Activated naive CD4-positive, alpha-beta T cell treated with anti-CD3 and anti-CD28 coated beads for 36 hours (primary cell): ENCODE data around the gene TNFRSF19. TPM values are rescaled to one million over a fixed set of nuclear protein-coding genes. Genes with fewer than 3 reads are reported as not detected.

Source experiments
- CTCF ChIA-PET: fragments of 350-600 bp; sonication (Branson Sonifier 250); formaldehyde crosslinking; loops from one replicate; lab custom pipeline; 2021; ENCODE audit warnings: antibody characterized with exemption; lab: Charles Lee
- DNase-seq: peaks from one replicate; pipeline ENCODE4 v3.0.0-alpha.2; 2020
- H3K27ac Mint-ChIP-seq: one replicate; pipeline ENCODE4 v1.8.0; 2021; ENCODE audit warnings: mild to moderate bottlenecking, mixed read lengths
- H3K27me3 Mint-ChIP-seq: one replicate; pipeline ENCODE4 v1.8.0; 2021; ENCODE audit warnings: low read depth, mixed read lengths
- H3K36me3 Mint-ChIP-seq: one replicate; pipeline ENCODE4 v1.8.0; 2021; ENCODE audit warnings: low read depth, mixed read lengths
- H3K4me1 Mint-ChIP-seq: one replicate; pipeline ENCODE4 v1.8.0; 2021; ENCODE audit warnings: low read depth, mixed read lengths
- H3K4me3 Mint-ChIP-seq: one replicate; pipeline ENCODE4 v1.8.0; 2021; ENCODE audit warnings: mild to moderate bottlenecking, moderate library complexity, mixed read lengths
- H3K9me3 Mint-ChIP-seq: one replicate; pipeline ENCODE4 v1.8.0; 2021; ENCODE audit warnings: mixed read lengths
- intact Hi-C: fragments of 100-400 bp; cut with micrococcal nuclease; formaldehyde crosslinking; loops from one replicate; pipeline ENCODE4 v1.15.1; 2023
- total RNA-seq, 2 experiments: library from RNA; stranded (reverse); gene quantifications; one replicate each; pipeline ENCODE4 v1.2.3, GENCODE V29; 2021

Gene TNFRSF19
- total RNA-seq, 2 experiments from 2014 or later, result not detected

DNA sequence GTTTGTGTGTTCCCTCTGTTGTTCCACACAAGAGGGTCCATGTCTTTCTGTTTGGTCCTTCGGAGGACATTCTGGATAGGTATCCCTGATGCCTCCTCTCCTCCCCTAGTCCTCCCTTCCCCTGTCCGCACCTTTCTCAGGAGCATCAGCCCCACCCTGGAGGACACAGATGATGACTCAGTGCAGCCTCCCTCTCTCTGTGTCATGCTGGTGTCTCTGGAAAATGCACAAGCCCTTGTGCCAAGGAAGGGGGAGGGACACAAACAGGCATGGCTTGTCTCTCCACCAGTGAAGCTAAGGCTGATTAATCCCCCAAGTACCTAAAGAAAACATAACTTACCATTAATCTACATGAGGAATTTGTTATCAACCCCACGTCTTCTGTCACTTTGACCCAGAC lies 16.2 kb upstream of the TNFRSF19 start:
- H3K36me3 Mint-ChIP-seq, result no peaks in the 10 kb centered on the region
- no peak overlapping the region for H3K4me3 Mint-ChIP-seq
- no peaks in the 10 kb centered on the region for H3K4me1 Mint-ChIP-seq
- no peaks in the 10 kb centered on the region for H3K9me3 Mint-ChIP-seq
- intact Hi-C loops, result no loop called here
- CTCF ChIA-PET, result no interaction called here
- H3K27me3 Mint-ChIP-seq, result peaks cover 3% of the 10 kb centered on the region
- no peak overlapping the region for H3K27ac Mint-ChIP-seq
- no peak for DNase-seq

DNA sequence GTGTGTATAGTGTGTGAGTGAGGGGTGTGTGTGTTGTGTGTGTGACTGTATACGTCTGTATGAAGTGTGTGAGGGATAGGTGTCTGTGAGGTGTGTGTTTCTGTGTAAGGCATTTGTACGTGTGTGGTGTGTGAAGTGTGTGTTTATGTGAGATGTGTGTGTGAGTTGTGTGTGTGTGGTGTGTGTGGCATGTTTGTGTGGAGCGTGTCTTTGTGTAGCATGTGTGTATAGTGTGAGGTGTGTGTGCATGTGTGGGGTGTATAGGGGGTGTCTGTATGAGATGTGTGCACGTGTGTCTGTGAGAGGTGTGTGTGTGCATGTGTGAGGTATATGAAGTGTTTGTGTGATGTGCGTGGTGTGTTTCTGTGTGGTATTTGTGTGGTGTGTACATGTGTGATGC lies 13.2 kb upstream of the TNFRSF19 start:
- intact Hi-C loops, result loop anchor here (5.0 kb wide), 1 partner anchor 195 kb away; no protein-coding TSS in a partner anchor

DNA sequence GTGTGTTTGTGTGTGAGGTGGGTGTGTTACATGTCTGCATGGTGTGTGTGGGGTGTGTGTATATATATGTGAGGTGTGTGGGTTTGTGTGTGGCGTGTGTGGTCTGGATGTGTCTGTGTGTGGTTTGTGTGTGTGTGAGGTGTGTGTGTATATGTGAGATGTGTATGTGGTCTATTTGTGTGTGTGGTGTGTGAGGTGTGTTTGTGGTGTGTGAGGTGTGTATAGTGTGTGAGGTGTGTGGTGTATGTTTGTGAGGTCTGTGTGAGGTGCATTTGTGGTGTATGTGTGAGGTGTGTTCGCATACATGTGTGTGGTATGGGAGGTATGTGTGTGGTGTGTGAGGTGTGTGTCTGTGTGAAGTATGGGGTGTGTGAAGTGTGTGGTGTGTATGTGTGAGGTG lies 12.5 kb upstream of the TNFRSF19 start:
- Mint-ChIP-seq H3K27ac (no peak overlapping the region), H3K36me3 (no peaks in the 10 kb centered on the region), H3K4me3 (no peak overlapping the region), H3K4me1 (peaks cover 2% of the 10 kb centered on the region), H3K9me3 (no peaks in the 10 kb centered on the region), H3K27me3 (peaks cover 2% of the 10 kb centered on the region)
- intact Hi-C loops, result loop anchor here (2.0 to 5.0 kb wide), 2 partner anchors 21 to 195 kb away; no protein-coding TSS in a partner anchor
- DNase-seq, result no peak
- CTCF ChIA-PET, result no interaction called here

More for the DNA sequence above, 13.2 kb upstream of the TNFRSF19 start:
- no peaks in the 10 kb centered on the region for H3K36me3 Mint-ChIP-seq
- H3K9me3 Mint-ChIP-seq, result no peaks in the 10 kb centered on the region
- DNase-seq, result no peak
- CTCF ChIA-PET, result no interaction called here
- H3K27ac Mint-ChIP-seq, result no peak overlapping the region
- H3K27me3 Mint-ChIP-seq, result peaks cover 2% of the 10 kb centered on the region
- H3K4me1 Mint-ChIP-seq, result peaks cover 2% of the 10 kb centered on the region
- no peak overlapping the region for H3K4me3 Mint-ChIP-seq

DNA sequence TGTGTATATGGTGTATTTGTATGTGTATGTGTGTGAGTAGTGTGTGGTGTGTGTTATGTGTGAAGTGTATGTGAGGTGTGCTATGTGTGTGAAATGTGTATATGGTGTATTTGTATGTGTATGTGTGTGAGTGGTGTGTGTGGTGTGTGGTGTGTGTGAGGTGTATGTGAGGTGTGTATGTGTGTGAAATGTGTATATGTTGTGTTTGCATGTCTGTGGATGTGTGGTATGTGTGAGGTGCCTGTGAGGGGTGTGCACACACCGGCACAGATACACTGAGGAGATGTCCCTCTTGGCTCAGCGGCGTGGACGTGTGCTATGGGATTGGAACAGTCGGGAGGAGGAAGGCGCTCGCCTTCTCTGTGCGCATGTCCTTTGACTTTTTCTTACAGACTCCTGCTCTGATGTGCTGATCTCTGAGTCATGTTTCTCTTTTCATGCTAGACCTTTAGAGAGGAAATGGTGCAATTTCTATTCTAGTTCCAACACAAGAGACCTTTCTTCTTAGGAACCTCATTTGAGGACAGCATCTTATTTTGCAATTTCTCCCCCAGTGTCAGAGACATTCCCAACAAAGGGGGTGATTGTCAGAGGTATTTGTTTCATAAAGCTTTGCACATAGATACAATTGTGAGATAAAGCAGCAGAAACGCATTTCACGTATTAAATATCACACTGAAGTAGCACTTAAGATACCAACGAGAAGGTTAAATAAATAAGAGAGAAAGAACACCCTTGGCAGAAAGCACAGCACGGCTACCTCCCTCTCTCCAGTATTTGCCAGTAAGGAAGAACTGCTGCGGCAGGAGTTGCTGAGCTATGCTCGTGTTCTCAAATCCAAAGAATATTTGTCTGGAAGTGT lies 11.3 kb upstream of the TNFRSF19 start:
- no peaks in the 10 kb centered on the region for H3K9me3 Mint-ChIP-seq
- intact Hi-C loops, result loop anchor here (2.0 to 5.0 kb wide), 2 partner anchors 20 to 193 kb away; no protein-coding TSS in a partner anchor
- CTCF ChIA-PET, result no interaction called here
- H3K36me3 Mint-ChIP-seq, result no peaks in the 10 kb centered on the region
- H3K27me3 Mint-ChIP-seq, result peaks cover 6% of the 10 kb centered on the region
- DNase-seq, result peak; percentile 45
- H3K4me3 Mint-ChIP-seq, result no peak overlapping the region
- H3K4me1 Mint-ChIP-seq, result peaks cover 2% of the 10 kb centered on the region
- H3K27ac Mint-ChIP-seq, result no peak overlapping the region

DNA sequence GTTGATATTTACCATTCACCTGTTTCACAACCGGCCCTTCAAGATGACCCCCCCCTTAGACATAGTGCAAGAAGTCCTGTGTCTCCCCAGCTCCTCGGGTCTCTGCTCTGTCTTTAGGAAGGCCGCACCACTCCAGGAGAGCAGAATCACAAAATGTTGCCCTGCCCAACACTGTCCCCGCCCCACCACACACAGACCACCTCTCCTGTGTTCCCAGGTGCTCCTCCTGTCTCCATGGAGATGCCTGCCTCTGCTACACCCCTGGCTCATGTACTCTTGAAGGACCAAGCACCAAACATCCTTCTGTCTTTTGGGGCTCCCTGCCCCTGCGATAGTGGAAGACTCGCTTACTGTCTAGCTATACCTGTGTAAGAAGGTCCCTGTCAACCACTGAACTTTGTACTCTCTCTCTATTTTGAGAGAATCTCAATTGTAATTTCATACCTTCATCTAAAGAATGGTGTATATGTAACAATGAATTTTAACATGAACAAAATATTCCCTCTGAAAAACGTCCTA lies 9.6 kb upstream of the TNFRSF19 start:
- H3K27ac Mint-ChIP-seq, result no peak overlapping the region
- H3K27me3 Mint-ChIP-seq, result peaks cover 6% of the 10 kb centered on the region
- H3K36me3 Mint-ChIP-seq, result no peaks in the 10 kb centered on the region
- no peaks in the 10 kb centered on the region for H3K9me3 Mint-ChIP-seq
- no peak overlapping the region for H3K4me3 Mint-ChIP-seq
- H3K4me1 Mint-ChIP-seq, result peaks cover 2% of the 10 kb centered on the region
- DNase-seq, result no peak
- intact Hi-C loops, result no loop called here
- CTCF ChIA-PET, result no interaction called here

DNA sequence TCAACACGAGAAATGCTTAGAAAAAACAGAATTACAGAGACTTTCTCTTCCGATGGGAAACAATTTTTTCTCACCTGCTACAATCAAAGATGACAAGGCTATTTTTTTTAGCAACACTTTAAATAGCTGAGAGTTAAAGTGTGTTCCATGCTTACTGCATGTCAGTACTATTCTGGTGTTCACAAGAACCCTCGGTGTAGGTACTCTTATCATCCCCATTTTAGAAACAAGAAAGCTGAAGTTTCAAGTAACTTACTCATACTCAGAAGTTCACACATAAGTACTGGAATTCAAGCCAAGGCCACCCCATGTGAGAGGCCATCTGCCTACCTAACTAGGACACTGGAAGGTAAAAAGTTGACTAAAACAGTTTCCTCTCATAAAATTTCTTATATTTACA lies 9.0 kb upstream of the TNFRSF19 start:
- no peaks in the 10 kb centered on the region for H3K36me3 Mint-ChIP-seq
- intact Hi-C loops, result no loop called here
- no peaks in the 10 kb centered on the region for H3K9me3 Mint-ChIP-seq
- no peak for DNase-seq
- CTCF ChIA-PET, result no interaction called here
- H3K27me3 Mint-ChIP-seq, result peaks cover 6% of the 10 kb centered on the region
- H3K4me3 Mint-ChIP-seq, result no peak overlapping the region
- peaks cover 2% of the 10 kb centered on the region for H3K4me1 Mint-ChIP-seq
- H3K27ac Mint-ChIP-seq, result no peak overlapping the region

DNA sequence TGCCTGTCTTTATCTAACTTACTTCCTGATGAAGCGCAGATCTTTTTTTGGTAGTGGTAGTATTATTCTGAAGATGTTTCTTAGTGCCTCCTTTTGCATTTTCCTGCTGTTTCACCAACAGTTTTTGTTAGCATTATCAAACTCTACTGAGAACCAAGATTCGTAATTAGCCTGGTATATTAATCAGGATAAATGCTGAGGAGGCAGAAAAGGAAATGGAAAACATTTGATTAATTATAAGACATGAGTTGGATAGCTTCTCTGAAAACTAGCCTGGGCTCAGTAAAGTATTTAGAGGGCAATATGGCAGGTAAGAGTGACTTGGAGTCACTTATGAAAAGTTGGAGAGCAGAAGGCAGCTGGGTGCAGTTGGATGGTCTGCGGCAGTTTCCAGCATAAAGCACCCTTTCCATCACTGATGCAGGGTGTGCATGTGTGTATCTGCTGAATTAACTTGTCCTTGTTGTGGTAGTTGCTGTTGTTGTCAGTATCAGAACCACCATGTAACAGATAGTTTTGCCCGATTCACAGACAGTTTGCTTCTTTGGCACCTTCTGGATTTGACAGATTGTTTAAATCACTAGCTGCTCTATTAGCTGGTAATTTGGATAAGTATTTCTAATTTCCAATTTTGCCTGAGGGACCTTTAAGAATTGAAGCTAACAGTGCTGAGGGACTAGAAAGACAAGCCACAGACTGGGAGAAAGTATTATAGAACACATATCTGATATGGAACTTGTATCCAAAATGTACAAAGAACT lies 6.9 kb upstream of the TNFRSF19 start:
- no peaks in the 10 kb centered on the region for H3K36me3 Mint-ChIP-seq
- no peak for DNase-seq
- H3K4me1 Mint-ChIP-seq, result peaks cover 2% of the 10 kb centered on the region
- no peak overlapping the region for H3K4me3 Mint-ChIP-seq
- H3K9me3 Mint-ChIP-seq, result no peaks in the 10 kb centered on the region
- CTCF ChIA-PET, result no interaction called here
- intact Hi-C loops, result no loop called here
- no peak overlapping the region for H3K27ac Mint-ChIP-seq
- H3K27me3 Mint-ChIP-seq, result peaks cover 14% of the 10 kb centered on the region

DNA sequence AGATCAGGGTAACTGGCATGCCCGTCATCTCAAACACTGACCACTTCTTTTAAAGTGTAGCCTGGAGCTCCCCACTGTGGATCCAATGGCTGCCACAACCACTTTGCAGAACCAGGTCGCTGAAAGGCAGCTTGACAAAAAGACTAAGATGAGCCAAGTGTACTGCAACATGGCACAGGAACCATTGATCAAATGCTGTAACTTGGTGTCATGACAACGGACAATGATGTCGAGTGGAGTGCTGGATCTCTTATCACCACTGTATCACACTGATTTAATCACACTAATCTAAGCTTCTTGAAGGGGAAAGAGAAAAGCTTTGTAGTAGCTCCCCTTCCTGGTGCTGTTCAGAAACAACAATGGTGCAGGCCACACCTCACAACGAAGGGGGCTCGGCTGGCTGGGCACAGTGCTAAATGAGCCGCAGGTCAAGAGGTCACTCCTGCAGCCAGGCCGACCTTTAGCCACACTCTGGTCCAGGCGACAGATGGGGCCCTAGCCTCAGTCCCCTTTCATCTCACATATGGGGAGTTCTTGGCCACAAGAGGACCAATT lies 2.2 kb upstream of the TNFRSF19 start:
- Mint-ChIP-seq H3K36me3 (no peaks in the 10 kb centered on the region), H3K4me1 (peaks cover 6% of the 10 kb centered on the region), H3K27ac (no peak overlapping the region), H3K27me3 (peaks cover 26% of the 10 kb centered on the region), H3K9me3 (no peaks in the 10 kb centered on the region), H3K4me3 (no peak overlapping the region)
- CTCF ChIA-PET, result interaction anchor here (0.6 to 1.3 kb wide), 2 partner anchors 101 to 292 kb away, joined by 4 to 5 read pairs; no protein-coding TSS in a partner anchor
- DNase-seq, result no peak
- intact Hi-C loops, result no loop called here

DNA sequence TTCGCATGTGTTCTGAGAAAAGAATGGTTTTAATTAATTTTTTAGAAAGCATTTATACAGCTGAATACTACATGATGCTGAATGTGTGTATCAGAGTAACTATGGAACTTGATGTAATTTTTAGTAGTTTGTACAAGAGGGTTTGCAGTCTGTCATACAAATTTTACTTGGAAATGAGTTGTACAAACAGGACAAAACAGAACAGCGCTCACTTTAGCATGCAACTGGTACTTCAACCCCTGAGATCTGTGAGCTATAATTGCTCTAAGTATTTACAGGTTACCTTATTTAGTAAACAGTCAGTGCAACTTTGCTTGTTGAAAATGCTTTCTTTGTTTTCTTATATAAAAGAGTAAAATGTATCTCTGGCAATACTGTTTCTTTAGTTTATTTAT lies 706 bp downstream of the TNFRSF19 start:
- Mint-ChIP-seq H3K27ac (no peak overlapping the region), H3K4me3 (no peak overlapping the region), H3K9me3 (no peaks in the 10 kb centered on the region), H3K36me3 (no peaks in the 10 kb centered on the region), H3K4me1 (peaks cover 9% of the 10 kb centered on the region), H3K27me3 (peaks cover 26% of the 10 kb centered on the region)
- intact Hi-C loops, result loop anchor here (10.0 kb wide), 1 partner anchor 684 kb away; no protein-coding TSS in a partner anchor
- CTCF ChIA-PET, result interaction anchor here (0.9 to 1.5 kb wide), 2 partner anchors 8 to 104 kb away, joined by 3 read pairs; no protein-coding TSS in a partner anchor
- no peak for DNase-seq

DNA sequence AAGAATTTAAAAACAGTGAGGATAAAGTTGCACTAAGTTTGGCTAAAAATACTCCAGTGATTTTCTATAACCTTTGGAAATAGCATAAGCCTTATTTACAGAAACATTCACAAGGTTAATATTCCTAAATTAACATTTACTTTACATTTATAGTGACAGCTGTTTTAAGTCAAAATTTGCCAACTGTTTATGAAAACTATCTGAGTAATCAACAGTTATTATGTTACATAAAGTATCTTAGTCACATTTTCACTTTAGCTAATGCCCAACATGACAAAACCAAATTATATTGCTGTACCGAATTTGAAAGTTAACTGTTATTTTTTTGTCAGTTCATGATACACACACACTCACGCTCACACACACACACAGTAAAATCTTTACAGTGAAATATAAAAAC lies 1.2 kb downstream of the TNFRSF19 start:
- intact Hi-C loops, result loop anchor here (10.0 kb wide), 1 partner anchor 683 kb away; no protein-coding TSS in a partner anchor
- Mint-ChIP-seq H3K27me3 (peaks cover 26% of the 10 kb centered on the region), H3K4me1 (peaks cover 9% of the 10 kb centered on the region), H3K36me3 (no peaks in the 10 kb centered on the region), H3K4me3 (no peak overlapping the region), H3K9me3 (no peaks in the 10 kb centered on the region), H3K27ac (no peak overlapping the region)
- CTCF ChIA-PET, result interaction anchor here (0.5 to 1.5 kb wide), 2 partner anchors 7 to 1900 kb away, joined by 3 read pairs; partner anchors contain the start of gene FGF9
- no peak for DNase-seq

DNA sequence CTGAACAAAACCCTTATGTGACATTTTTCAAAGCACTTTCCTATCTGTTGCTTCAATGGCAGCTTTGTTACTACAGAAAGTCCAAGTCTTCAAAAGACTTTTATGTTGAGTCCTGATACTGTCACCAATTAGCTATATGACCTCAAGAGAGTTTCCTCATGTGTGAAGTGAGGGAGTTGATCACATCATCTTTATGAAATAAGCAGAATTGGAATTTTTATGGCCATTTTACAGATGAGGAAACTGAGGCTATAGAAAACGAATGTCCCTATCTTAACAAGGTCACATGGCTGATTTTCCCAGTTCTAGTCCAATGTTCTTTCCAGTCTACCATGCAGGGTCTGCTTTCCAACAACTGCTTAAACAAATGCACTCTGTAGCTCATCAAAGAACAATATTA lies 2.6 kb downstream of the TNFRSF19 start:
- peaks cover 30% of the 10 kb centered on the region for H3K27me3 Mint-ChIP-seq

More for the DNA sequence above, 2.6 kb downstream of the TNFRSF19 start:
- no peak for DNase-seq
- intact Hi-C loops, result loop anchor here (10.0 kb wide), 1 partner anchor 682 kb away; no protein-coding TSS in a partner anchor
- H3K4me3 Mint-ChIP-seq, result no peak overlapping the region
- no peaks in the 10 kb centered on the region for H3K36me3 Mint-ChIP-seq
- CTCF ChIA-PET, result interaction anchor here (0.6 to 0.7 kb wide), 2 partner anchors 432 to 841 kb away, joined by 3 to 5 read pairs; no protein-coding TSS in a partner anchor
- no peak overlapping the region for H3K27ac Mint-ChIP-seq
- H3K4me1 Mint-ChIP-seq, result peaks cover 9% of the 10 kb centered on the region
- no peaks in the 10 kb centered on the region for H3K9me3 Mint-ChIP-seq
